Measurements from ENCODE around the gene RPS27L. TPM values are rescaled to one million over a fixed set of nuclear protein-coding genes. Genes with fewer than 3 reads are reported as not detected.

The RPS27L gene
- total and polyA plus RNA-seq, 8 donors = 8.4 to 432 (median 54.1) TPM

DNA sequence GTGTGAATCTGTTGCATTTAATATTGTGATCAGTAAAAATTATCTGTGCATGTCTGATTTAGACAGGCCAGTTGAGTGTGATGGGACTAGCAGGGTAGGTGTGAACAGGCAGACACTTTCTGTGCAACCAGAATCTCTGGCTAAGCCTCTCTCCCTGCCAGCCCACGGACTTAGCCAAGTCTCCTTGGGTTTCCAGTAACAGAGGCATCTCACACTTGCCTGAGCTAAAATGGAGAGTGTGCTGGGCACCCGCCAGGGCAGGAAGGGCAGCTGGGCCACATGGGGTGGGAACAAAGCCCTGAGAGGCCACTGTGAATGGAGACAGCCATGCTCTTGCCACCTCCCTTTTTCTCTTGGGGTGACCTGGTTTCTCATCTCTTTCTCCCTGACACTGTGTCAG is 12.5 kb upstream of the RPS27L start:
- Histone ChIP-seq H3K9me3 (no peaks in the 10 kb centered on the region), H3K27ac (no peak overlapping the region), H3K27me3 (no peaks in the 10 kb centered on the region), H3K4me3 (no peak overlapping the region), H3K4me1 (no peaks in the 10 kb centered on the region), H3K36me3 (no peaks in the 10 kb centered on the region)
- intact Hi-C loops (cut with DNase I; ENCODE audit: low total_unique reads) = no loop called here
- TF ChIP-seq EP300 (IDR thresholded peaks at IDR 0.05) (no peak), POLR2A (IDR thresholded peaks at IDR 0.05) (no peak), POLR2AphosphoS5 (IDR thresholded peaks at IDR 0.05) (no peak)
- TF ChIP-seq, protein P1, sequence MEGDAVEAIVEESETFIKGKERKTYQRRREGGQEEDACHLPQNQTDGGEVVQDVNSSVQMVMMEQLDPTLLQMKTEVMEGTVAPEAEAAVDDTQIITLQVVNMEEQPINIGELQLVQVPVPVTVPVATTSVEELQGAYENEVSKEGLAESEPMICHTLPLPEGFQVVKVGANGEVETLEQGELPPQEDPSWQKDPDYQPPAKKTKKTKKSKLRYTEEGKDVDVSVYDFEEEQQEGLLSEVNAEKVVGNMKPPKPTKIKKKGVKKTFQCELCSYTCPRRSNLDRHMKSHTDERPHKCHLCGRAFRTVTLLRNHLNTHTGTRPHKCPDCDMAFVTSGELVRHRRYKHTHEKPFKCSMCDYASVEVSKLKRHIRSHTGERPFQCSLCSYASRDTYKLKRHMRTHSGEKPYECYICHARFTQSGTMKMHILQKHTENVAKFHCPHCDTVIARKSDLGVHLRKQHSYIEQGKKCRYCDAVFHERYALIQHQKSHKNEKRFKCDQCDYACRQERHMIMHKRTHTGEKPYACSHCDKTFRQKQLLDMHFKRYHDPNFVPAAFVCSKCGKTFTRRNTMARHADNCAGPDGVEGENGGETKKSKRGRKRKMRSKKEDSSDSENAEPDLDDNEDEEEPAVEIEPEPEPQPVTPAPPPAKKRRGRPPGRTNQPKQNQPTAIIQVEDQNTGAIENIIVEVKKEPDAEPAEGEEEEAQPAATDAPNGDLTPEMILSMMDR (IDR thresholded peaks at IDR 0.05) = no peak
- WGBS, 5 donors = 73 to 85% (median 81%) methylated on average over 2 of the region's 2 CpGs
- no peak for DNase-seq

- no peak for TF ChIP-seq POLR2AphosphoS5 (IDR thresholded peaks at IDR 0.05)
- TF ChIP-seq, protein P1 (IDR thresholded peaks at IDR 0.05) = no peak
- no peak for TF ChIP-seq POLR2A (IDR thresholded peaks at IDR 0.05)
- TF ChIP-seq EP300 (IDR thresholded peaks at IDR 0.05) = no peak
- Histone ChIP-seq H3K27me3 (no peaks in the 10 kb centered on the region), H3K9me3 (no peaks in the 10 kb centered on the region), H3K36me3 (no peaks in the 10 kb centered on the region), H3K4me1 (no peaks in the 10 kb centered on the region), H3K27ac (no peak overlapping the region), H3K4me3 (no peak overlapping the region)
- 83 to 94% (median 90%) methylated on average over 2 of the region's 2 CpGs for whole genome bisulfite sequencing, 5 donors
- intact Hi-C loops (cut with DNase I; ENCODE audit: low total_unique reads) = no loop called here
- no peak for DNase-seq
Observed at GRCh38 chr15:63166219-63166618, 8.9 kb upstream of the RPS27L start.

DNA sequence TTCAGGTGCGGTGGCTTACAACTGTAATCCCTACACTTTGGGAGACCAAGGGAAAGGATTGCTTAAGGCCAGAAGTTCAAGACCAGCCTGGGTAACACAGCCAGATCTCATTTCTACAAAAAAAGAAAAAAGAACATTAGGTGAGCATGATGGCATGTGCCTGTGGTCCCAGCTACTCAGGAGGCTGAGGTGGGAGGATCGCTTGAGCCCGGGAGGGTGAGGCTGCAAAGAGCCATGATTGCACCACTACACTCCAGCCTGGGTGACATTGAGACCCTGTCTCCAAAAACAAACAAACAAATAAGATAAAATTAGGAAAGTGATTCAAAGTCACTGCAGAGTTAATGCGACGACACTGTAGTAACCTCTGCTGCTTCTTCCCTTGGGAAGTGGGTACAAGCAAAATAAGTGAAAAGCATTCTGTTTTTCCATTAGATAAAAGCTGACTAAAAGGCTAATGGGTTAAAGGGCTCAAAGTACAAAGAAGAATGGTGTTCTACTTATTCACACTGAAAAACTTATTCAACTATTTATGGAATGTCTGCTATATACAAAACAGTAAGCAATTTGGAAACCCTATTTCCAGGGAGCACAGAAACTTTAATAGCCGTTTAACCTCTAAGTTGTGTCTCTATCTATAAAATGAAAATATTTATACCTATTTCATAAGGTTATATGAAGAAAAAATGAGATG is 8.0 kb upstream of the RPS27L start:
- no peak overlapping the region for H3K27ac ChIP-seq
- no peaks in the 10 kb centered on the region for H3K4me1 ChIP-seq
- 88 to 92% (median 90%) methylated on average over 6 of the region's 6 CpGs for WGBS, 5 donors
- no peaks in the 10 kb centered on the region for H3K36me3 ChIP-seq
- no peak for DNase-seq
- intact Hi-C loops (cut with DNase I; ENCODE audit: low total_unique reads) = no loop called here
- H3K27me3 ChIP-seq = no peaks in the 10 kb centered on the region
- TF ChIP-seq EP300 (IDR thresholded peaks at IDR 0.05) = no peak
- H3K9me3 ChIP-seq = no peaks in the 10 kb centered on the region
- no peak overlapping the region for H3K4me3 ChIP-seq

- WGBS, 5 donors = 83 to 91% (median 86%) methylated on average over 4 of the region's 4 CpGs
- no peaks in the 10 kb centered on the region for H3K9me3 ChIP-seq
- TF ChIP-seq POLR2AphosphoS5 (IDR thresholded peaks at IDR 0.05) (no peak), POLR2A (IDR thresholded peaks at IDR 0.05) (no peak), EP300 (IDR thresholded peaks at IDR 0.05) (no peak)
- TF ChIP-seq, protein P1 (IDR thresholded peaks at IDR 0.05) = no peak
Observed at GRCh38 chr15:63163217-63163616, 5.9 kb upstream of the RPS27L start.

GRCh38 chr15:63160638-63161037 is 3.4 kb upstream of the RPS27L start:
- no peaks in the 10 kb centered on the region for H3K36me3 ChIP-seq
- no peak for DNase-seq
- H3K4me3 ChIP-seq = no peak overlapping the region
- no peaks in the 10 kb centered on the region for H3K9me3 ChIP-seq
- H3K27ac ChIP-seq = no peak overlapping the region
- H3K4me1 ChIP-seq = peaks cover 2 to 16% (median 12%) of the 10 kb centered on the region in 4 donors
- intact Hi-C loops (cut with DNase I; ENCODE audit: low total_unique reads) = no loop called here
- TF ChIP-seq EP300 (IDR thresholded peaks at IDR 0.05) (no peak), POLR2AphosphoS5 (IDR thresholded peaks at IDR 0.05) (no peak), POLR2A (IDR thresholded peaks at IDR 0.05) (no peak)
- TF ChIP-seq, protein P1 (IDR thresholded peaks at IDR 0.05) = no peak
- no peaks in the 10 kb centered on the region for H3K27me3 ChIP-seq

More at GRCh38 chr15:63163217-63163616, 5.9 kb upstream of the RPS27L start:
- no peak for DNase-seq
- H3K36me3 ChIP-seq = no peaks in the 10 kb centered on the region
- H3K27ac ChIP-seq = no peak overlapping the region
- intact Hi-C loops (cut with DNase I; ENCODE audit: low total_unique reads) = no loop called here
- H3K27me3 ChIP-seq = no peaks in the 10 kb centered on the region
- peaks cover 0 to 5% (median 5%) of the 10 kb centered on the region in 4 donors for H3K4me1 ChIP-seq
- no peak overlapping the region for H3K4me3 ChIP-seq
